RWPE1 (cell line): ENCODE results near the gene SLC35E1.
"Not testable (repeated sequence)": the region's sequence is repeated elsewhere in the genome, so short reads cannot be mapped to it uniquely, and the experiment has no call there.

Experiments used
- CTCF ChIA-PET: fragments of 350-600 bp; sonication (Branson Sonifier 250); formaldehyde crosslinking; extraction: SDS; loops from one replicate; lab custom pipeline; 2021; lab: Yijun Ruan, JAX
- POLR2A ChIA-PET: fragments of 400-600 bp; formaldehyde crosslinking; extraction: SDS; loops from one replicate; lab custom pipeline; 2020; ENCODE audit warnings: antibody characterized with exemption; ENCODE audit not compliant: low non-redundant PET; lab: Yijun Ruan, JAX
- DNase-seq: peaks from one replicate; pipeline ENCODE4 v3.0.0; 2012; ENCODE audit warnings: low spot score
- H3K27ac ChIP-seq: fragments of 450-650 bp; 2 replicates; pipeline ENCODE4 v1.5.1; 2017
- CTCF ChIP-seq: fragments of 450-650 bp; conservative IDR thresholded peaks from 2 replicates; pipeline ENCODE4 v1.5.1; 2017; ENCODE audit warnings: low read depth, mild to moderate bottlenecking

Gene SLC35E1

DNA sequence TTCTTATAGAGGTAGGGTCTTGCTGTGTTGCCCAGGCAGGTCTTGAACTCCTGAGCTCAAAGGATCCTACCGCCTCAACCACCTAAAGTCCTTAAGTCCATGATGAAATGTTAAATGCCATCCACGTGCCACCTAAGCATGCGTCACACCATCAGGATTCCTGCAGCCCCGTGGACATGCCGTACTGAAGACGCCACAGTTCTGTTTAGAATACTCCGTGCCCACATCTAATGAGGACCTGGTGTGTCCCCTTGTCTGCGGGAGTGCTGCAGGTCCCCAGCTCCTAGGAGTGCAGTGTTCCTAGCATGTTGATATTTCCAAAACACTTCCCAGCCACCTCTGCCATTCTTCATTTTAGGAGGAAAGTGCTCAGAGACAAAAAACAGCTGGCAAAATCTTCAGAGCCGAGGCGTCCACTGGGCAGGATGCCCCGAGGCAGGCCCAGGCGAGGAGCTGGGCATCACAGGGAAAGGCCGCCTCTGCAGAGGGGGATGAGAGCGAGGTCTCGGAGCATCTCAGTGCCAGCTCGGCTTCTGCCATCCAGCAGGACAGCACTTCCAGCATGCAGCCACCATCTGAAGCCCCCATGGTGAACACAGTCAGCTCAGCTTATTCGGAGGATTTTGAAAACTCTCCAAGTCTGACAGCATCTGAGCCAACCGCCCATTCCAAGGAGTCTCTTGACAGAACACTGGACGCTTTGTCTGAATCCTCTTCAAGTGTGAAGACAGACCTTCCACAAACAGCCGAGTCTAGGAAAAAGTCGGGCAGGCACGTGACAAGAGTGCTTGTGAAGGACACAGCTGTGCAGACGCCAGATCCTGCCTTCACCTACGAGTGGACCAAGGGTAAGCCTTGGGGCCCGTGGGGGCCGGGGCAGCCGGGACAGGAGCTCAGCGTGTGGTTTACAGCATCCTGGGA is 62.8 kb downstream of the SLC35E1 start:
- no peak for DNase-seq
- POLR2A ChIA-PET: no interaction called here
- H3K27ac ChIP-seq: peak overlapping the region; percentile 18
- CTCF ChIA-PET: interaction anchor here (0.6 kb wide), 1 partner anchor 225 kb away, joined by 3 read pairs; no protein-coding TSS in a partner anchor
- no peak for TF ChIP-seq CTCF

GRCh38 chr19:16508546-16508945 is 63.7 kb downstream of the SLC35E1 start:
- CTCF ChIA-PET: no interaction called here
- POLR2A ChIA-PET: no interaction called here
- H3K27ac ChIP-seq: peak overlapping the region; percentile 18; the same call in 1 of the 2 replicates
- TF ChIP-seq CTCF: no peak
- DNase-seq: no peak

GRCh38 chr19:16506961-16507360 is 65.3 kb downstream of the SLC35E1 start:
- H3K27ac ChIP-seq: peak overlapping the region; percentile 11; the same call in 1 of the 2 replicates
- POLR2A ChIA-PET: no interaction called here
- no peak for DNase-seq
- CTCF ChIA-PET: no interaction called here
- no peak for TF ChIP-seq CTCF

- H3K27ac ChIP-seq, POLR2A ChIA-PET, CTCF ChIA-PET, DNase-seq: not testable (repeated sequence)
Observed at GRCh38 chr19:16506161-16506560, 66.1 kb downstream of the SLC35E1 start.

DNA sequence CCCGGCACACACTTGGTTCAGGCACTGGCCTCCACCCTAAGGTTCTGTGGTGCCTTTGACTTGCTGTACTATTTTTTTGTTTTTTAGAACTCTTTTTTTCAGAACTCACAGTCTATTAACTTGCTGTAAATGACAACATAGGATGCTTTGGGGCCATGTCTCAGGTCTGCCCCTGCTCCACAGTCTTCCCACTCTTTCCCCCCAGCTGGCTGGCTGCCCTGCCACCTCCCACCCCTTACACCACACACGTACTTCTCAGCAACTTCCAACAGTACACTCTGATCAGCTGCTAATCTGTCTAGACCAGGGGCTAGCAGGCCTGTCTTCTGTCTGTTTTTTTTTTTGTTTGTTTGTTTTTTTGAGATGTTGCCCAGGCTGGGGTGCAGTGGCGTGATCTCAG is 67.9 kb downstream of the SLC35E1 start:
- peak overlapping the region; percentile 7; the same call in 1 of the 2 replicates for H3K27ac ChIP-seq
- no peak for DNase-seq
- no peak for TF ChIP-seq CTCF
- ChIA-PET CTCF (no interaction called here), POLR2A (no interaction called here)
